Ascending aorta (tissue), 2 donors: ENCODE results near the gene GLS. TPM values are rescaled to one million over a fixed set of nuclear protein-coding genes. Genes with fewer than 3 reads are reported as not detected.

Experiments
- DNase-seq, 2 donors: peaks; one replicate each; pipeline ENCODE4 v3.0.0-alpha.2; 2019; ENCODE audit warnings: low spot score in 2 of 2
- H3K27ac ChIP-seq, 2 donors: fragments of 200-600 bp; sonication (generic); one replicate each; pipeline ENCODE4 v1.5.1; 2016 to 2017; ENCODE audit warnings: mild to moderate bottlenecking in 1 of 2
- H3K27me3 ChIP-seq: fragments of 200-600 bp; sonication (generic); one replicate; pipeline ENCODE4 v1.5.1; 2017
- H3K36me3 ChIP-seq, 2 donors: fragments of 200-600 bp; sonication (generic); one replicate each; pipeline ENCODE4 v1.5.1; 2016
- H3K4me1 ChIP-seq, 2 donors: fragments of 200-600 bp; sonication (generic); one replicate each; pipeline ENCODE4 v1.5.1; 2016 to 2017; ENCODE audit warnings: mild to moderate bottlenecking in 1 of 2
- H3K4me3 ChIP-seq, 2 donors: fragments of 200-600 bp; sonication (generic); one replicate each; pipeline ENCODE4 v1.5.1; 2016 to 2017; ENCODE audit warnings: mild to moderate bottlenecking in 1 of 2
- H3K9me3 ChIP-seq, 2 donors: fragments of 200-600 bp; sonication (generic); one replicate each; pipeline ENCODE4 v1.5.1; 2016
- intact Hi-C: fragments of 100-400 bp; cut with DNase I; formaldehyde crosslinking; loops from one replicate; pipeline ENCODE4 v1.15.1; 2023
- total RNA-seq: library from RNA; depleted of rRNA; stranded (reverse); fragments of >200 nt; gene quantifications from one replicate; pipeline ENCODE4 v1.1.0, GENCODE V29; 2016
- TF ChIP-seq, protein P1 (sequence below), 3 experiments: fragments of 200-600 bp in 2 of 3; fragments of 450-650 bp in 1 of 3; sonication (generic) in 2 of 3; IDR thresholded peaks; one replicate each; pipeline ENCODE4 v1.5.1; 2016 to 2019; ENCODE audit warnings: antibody characterized with exemption in 3 of 3, mild to moderate bottlenecking in 1 of 3, moderate library complexity in 1 of 3

GLS gene
- total RNA-seq, 1 donor from 2014 or later, result 132 TPM

DNA sequence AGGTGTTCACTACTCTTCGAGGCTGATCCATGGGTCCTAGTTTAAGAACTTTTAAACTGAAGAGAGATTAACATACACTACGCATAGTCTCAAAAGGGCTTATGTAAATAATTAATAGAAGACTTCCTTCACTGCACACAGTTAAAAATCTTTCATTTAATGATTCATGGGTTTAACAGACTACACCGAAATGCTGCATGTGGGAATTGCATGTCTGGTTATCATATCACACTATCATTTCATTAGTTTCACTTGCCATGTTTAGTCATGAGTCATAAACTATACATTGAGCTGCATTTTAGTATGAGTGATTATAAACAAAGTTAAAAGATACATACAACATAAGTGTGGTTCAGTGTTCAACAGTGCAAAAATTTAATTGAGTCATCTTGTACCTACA lies 31.2 kb downstream of the GLS start:
- Histone ChIP-seq H3K27ac (peak overlapping the region in 1 of 2 donors; percentile 52), H3K36me3 (peaks cover 11 to 34% of the 10 kb centered on the region in 2 donors), H3K4me3 (no peak overlapping the region), H3K27me3 (no peaks in the 10 kb centered on the region), H3K4me1 (peaks cover 4 to 11% of the 10 kb centered on the region in 2 donors), H3K9me3 (no peaks in the 10 kb centered on the region)
- no peak for DNase-seq
- TF ChIP-seq, protein P1, sequence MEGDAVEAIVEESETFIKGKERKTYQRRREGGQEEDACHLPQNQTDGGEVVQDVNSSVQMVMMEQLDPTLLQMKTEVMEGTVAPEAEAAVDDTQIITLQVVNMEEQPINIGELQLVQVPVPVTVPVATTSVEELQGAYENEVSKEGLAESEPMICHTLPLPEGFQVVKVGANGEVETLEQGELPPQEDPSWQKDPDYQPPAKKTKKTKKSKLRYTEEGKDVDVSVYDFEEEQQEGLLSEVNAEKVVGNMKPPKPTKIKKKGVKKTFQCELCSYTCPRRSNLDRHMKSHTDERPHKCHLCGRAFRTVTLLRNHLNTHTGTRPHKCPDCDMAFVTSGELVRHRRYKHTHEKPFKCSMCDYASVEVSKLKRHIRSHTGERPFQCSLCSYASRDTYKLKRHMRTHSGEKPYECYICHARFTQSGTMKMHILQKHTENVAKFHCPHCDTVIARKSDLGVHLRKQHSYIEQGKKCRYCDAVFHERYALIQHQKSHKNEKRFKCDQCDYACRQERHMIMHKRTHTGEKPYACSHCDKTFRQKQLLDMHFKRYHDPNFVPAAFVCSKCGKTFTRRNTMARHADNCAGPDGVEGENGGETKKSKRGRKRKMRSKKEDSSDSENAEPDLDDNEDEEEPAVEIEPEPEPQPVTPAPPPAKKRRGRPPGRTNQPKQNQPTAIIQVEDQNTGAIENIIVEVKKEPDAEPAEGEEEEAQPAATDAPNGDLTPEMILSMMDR (IDR thresholded peaks at IDR 0.05), result no peak
- intact Hi-C loops, result no loop called here

DNA sequence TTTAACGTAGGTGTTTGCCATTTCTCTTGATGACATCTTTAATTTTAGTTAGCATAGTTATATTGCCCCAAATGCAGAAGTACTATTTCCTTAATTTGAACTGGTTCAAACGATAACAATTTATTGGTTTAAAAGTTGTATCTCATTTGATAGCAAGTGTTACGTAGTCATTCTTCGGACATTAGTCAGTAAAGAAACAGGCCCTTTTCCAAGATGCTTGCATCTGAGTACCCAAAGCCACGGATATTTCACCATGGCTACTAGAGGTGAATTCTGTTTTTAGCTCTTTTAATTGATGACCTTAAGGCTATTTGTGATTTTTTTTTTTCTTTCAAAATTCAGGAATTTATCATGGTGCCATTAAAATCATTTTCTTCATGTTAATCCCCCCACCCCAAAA lies 32.1 kb downstream of the GLS start:
- intact Hi-C loops, result no loop called here
- Histone ChIP-seq H3K4me3 (no peak overlapping the region), H3K27me3 (no peaks in the 10 kb centered on the region), H3K4me1 (peaks cover 4 to 11% of the 10 kb centered on the region in 2 donors), H3K36me3 (peaks cover 13 to 37% of the 10 kb centered on the region in 2 donors), H3K9me3 (no peaks in the 10 kb centered on the region), H3K27ac (peak overlapping the region; percentile 52 to 57)
- TF ChIP-seq, protein P1 (IDR thresholded peaks at IDR 0.05), result no peak
- no peak for DNase-seq

DNA sequence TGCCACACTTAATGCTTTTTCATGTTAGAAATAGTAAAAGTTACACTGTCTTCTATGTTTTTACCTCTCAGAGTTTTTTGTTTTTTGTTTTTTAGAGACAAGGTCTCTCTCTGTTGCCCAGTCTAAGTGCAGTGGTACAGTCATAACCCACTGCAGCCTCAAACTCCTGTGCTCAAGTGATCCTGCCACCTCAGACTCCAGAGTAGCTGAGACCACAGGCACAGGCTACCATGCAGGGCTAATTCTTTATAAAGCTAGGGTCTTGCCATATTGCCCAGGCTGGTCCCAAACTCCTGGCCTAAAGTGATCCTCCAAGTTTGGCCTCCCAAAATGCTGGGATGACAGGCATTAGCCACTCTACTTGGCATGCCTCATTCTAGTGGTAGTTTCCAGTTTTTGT lies 33.1 kb downstream of the GLS start:
- TF ChIP-seq, protein P1 (IDR thresholded peaks at IDR 0.05), result no peak

DNA sequence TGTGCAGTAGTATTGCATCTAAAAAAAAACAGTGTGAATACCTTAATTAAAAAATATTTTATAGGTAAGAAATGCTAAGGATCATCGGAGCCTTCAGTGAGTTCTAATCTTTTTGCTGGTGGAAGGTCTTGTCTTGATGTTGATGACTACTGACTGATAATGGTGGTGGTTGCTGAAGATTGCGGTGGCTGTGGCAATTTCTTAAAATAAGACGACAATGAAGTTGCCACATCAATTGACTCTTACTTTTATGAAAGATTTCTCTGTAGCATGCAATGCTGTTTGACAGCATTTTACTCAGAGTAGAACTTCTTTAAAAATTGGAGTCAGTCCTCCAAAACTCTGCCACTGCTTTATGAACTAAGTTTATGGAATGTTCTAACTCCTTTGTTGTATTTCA lies 36.2 kb downstream of the GLS start:
- peaks cover 4 to 9% of the 10 kb centered on the region in 2 donors for H3K4me1 ChIP-seq
- H3K9me3 ChIP-seq, result no peaks in the 10 kb centered on the region
- H3K36me3 ChIP-seq, result peaks cover 17 to 61% of the 10 kb centered on the region in 2 donors
- TF ChIP-seq, protein P1 (IDR thresholded peaks at IDR 0.05), result no peak
- no peak overlapping the region for H3K4me3 ChIP-seq
- no peak for DNase-seq
- H3K27me3 ChIP-seq, result no peaks in the 10 kb centered on the region
- H3K27ac ChIP-seq, result no peak overlapping the region
- intact Hi-C loops, result no loop called here

More for the DNA sequence above, 33.1 kb downstream of the GLS start:
- no peak overlapping the region for H3K4me3 ChIP-seq
- H3K9me3 ChIP-seq, result no peaks in the 10 kb centered on the region
- peaks cover 4 to 11% of the 10 kb centered on the region in 2 donors for H3K4me1 ChIP-seq
- peaks cover 12 to 41% of the 10 kb centered on the region in 2 donors for H3K36me3 ChIP-seq
- no peak for DNase-seq
- intact Hi-C loops, result no loop called here
- peak overlapping the region; percentile 52 to 57 for H3K27ac ChIP-seq
- no peaks in the 10 kb centered on the region for H3K27me3 ChIP-seq

DNA sequence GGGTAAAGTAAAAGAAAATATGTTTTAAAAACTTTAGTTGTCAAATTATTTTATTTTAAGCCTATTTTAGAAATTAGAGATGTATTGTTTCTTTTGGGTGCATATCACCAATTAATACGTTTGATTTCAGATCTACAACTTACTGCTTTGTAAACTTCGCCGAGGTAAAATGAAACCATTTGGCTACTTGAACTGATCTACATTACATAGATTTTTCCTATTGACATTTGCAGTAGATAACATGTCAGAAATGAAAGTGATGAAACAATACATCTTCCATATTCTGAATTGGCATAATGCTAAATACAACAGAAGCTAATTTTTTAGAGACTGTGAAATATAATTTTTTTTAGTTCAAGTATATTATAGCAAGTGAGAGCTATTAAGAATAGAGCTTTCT lies 39.5 kb downstream of the GLS start:
- H3K36me3 ChIP-seq, result peaks cover 35 to 69% of the 10 kb centered on the region in 2 donors
- DNase-seq, result no peak
- no peaks in the 10 kb centered on the region for H3K27me3 ChIP-seq
- H3K9me3 ChIP-seq, result no peaks in the 10 kb centered on the region
- TF ChIP-seq, protein P1 (IDR thresholded peaks at IDR 0.05), result no peak
- no peak overlapping the region for H3K27ac ChIP-seq
- peaks cover 0 to 5% of the 10 kb centered on the region in 2 donors for H3K4me1 ChIP-seq
- intact Hi-C loops, result no loop called here
- no peak overlapping the region for H3K4me3 ChIP-seq

DNA sequence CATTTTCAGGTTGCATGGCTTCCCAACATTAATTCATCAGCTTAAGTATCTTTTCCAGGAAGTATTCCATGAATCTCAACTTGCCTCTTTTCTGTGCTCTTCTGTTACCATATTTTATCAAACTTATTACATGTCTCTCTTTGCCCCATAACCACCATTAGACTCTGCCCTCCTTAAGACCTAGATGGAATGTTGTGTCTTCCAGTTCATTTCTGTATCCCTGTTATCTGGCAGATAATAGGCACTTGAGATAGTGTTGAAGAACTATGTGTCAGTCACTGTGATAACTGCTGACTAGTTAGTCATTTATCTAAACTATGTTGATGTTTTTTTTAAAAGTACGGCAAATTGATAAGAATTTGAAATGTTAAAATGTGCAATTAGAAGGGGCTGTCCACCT lies 41.8 kb downstream of the GLS start:
- intact Hi-C loops, result no loop called here
- Histone ChIP-seq H3K27me3 (no peaks in the 10 kb centered on the region), H3K9me3 (no peaks in the 10 kb centered on the region), H3K4me1 (peaks cover 0 to 5% of the 10 kb centered on the region in 2 donors), H3K4me3 (no peak overlapping the region), H3K27ac (no peak overlapping the region), H3K36me3 (peaks cover 31 to 60% of the 10 kb centered on the region in 2 donors)
- no peak for DNase-seq
- TF ChIP-seq, protein P1 (IDR thresholded peaks at IDR 0.05), result no peak
